CD4-positive, alpha-beta T cell treated with Interleukin-17A for 4 hours (primary cell): ENCODE measurements around the gene MCFD2.
"Not testable (repeated sequence)": the region's sequence is repeated elsewhere in the genome, so short reads cannot be mapped to it uniquely, and the experiment has no call there.

Experiments
- DNase-seq: peaks from one replicate; pipeline ENCODE4 v3.0.0-alpha.2; 2020; ENCODE audit warnings: mixed read lengths

The MCFD2 gene

DNA sequence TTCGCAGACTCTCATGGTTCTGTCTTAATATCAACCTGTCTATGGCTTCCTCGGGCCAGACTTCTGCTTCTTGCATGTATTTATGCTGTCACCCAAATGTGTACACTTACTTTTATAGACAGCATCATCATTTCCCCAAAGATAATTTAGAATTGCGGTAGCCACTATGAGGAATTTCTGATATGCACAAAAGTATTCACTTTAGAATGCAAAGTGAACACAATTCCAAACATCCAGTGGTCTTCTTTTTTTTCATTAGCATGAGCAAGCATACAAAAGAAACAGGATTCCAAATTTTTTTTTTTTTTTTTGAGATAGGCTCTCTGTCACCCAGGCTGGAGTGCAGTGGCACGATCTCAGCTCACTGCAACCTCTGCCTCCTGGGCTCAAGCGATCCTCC lies 21.0 kb upstream of the MCFD2 start:
- no peak for DNase-seq

DNA sequence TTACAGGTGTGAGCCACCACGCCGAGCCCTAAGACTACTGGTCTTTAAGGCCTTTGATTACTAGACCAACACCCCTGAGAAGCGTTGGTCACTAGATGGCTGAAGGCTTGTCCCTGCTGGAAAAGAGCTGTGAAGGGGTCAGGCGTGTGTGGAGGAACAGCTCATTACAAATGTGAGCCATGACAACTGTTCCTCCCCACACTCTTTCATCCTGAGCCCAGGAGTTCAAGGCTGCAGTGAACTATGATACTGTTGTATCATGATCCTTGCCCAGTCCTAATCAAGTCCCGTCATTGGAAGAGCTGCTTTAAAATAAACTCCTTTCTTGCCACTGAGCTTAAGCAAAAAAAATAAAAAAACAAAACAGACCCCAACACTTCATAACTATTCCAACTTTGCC lies 19.5 kb upstream of the MCFD2 start:
- DNase-seq, result no peak

DNA sequence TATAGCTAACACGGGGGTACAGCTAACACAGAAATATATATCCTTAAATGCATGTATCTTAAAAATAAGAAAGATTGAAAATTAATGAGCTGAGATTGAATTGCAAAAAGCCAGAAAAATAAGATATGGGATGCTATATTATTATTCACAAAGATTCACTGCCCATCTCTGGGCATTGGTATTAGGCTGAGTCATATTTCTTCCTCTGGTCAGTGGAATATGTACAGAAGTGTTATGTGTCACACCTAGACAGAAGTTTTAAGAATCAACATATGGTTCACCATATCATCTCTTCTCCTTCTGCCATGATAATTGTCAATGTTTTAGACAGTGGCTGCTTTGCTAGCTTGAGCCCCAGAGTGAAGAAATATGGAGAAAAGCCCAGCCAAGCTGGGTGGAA lies 14.0 kb upstream of the MCFD2 start:
- no peak for DNase-seq

DNA sequence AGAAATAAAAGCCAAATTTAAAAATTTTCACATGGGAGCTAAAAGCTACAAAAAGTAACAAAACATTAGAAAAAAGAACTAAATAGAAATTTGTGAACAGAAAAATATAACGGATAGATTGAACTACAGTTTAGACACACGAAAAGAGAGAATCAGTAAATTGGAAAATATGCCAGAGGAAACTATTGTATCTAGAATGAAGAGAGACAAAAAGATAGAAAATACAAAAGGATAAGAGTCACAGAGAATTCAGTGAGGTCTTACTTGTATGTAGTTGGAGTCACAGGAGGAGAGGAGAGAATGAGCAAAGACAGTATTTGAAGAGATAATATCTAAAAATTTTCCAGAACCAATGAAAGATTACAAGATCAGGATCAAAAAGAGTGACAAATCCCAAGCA lies 11.3 kb upstream of the MCFD2 start:
- no peak for DNase-seq

DNA sequence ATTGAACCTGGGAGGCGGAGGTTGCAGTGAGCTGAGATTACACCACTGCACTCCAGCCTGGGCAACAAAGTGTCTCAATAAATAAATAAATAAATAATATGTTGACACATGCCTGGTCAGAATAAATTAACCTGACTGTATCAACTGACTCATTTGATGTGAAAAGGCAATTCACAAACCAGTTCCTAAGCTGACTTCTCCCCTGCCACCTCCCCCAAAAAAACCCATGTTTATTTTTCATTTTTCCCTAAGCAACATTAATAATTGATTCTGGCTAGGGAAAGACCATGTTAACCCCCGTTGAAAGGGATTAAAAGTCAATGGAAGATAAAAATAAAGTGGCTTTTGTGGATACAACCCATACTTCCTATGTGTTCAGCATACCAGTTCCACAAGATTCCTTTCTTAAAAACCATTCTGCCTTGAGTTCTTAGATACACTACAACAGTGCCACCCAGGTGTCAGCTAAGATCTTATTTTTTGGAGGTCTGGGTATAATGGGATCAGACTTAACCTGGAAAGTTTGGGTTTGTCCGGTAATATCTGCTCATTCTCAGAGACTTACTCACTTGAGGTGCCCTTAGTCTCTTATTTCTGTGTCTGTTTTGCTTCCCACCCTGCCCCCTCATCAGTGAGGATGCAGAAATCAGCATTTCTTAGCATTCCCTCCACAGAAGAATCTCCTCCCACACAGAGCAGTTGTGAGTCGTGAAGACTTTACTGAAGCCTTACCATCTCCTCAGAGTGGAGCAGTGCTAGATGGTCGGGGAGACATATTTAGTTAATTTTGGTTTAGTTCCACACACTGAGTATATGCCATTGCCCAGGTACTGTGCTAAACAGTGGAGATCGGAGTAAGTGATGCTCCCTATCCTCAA lies 10.1 kb upstream of the MCFD2 start:
- no peak for DNase-seq

DNA sequence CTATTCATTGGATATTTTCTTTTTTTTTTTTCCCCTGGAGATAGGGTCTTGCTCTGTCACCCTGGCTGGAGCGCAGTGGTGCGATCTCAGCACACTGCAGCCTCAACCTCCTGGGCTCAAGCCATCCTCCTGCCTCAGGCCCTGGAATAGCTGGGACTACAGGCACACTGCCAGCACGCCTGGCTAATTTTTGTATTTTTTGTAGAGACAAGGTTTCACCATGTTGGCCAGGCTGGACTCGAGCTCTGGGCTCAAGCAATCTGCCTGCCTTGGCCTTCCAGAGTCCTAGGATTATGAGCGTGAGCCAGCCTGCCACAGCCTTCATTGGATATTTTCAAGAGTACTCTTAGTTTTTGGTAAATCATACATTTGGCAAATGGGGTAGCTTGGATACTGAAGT lies 9.0 kb upstream of the MCFD2 start:
- no peak for DNase-seq

DNA sequence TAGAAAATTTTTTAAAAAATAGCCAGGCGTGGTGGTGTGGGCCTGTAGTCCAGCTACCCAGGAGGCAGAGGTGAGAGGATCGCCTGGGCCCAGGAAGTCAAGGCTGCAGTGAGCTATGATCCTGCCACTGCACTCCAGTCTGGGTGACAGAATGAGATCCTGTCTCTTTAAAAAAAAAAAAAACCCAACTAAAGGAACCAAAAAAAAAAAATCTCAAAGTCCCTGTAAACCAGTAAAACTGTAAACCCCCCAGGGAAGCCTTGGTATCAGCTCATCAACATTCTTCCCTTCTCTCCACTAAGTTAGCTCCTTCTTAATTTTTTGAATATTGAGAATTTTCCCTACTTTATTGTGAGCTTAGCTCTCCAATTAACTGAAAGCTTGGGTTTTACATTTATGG lies 8.4 kb upstream of the MCFD2 start:
- no peak for DNase-seq

DNA sequence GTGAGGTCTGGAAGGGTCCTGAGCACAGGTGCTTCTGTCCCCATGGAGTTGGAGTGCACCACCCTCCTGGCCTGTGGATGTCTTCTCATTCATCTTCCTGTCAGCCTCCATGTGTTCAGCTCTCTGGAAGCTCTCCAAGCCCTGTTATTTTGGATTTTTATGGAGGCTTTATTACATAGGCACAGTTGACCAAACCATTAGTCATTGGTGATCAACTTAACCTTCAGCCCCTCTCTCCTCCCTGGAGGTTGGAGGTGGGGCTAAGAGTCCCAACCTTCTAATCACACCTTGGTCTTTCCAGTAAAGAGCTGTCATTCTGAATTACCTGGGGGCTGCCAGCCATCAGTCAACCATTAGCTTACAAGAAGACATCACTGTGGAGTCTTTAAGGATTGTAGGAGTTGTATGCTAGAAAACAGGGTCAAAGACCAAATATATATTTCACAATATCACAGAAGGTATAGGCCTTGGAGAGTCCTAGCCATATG lies 7.5 kb upstream of the MCFD2 start:
- DNase-seq, result no peak

DNA sequence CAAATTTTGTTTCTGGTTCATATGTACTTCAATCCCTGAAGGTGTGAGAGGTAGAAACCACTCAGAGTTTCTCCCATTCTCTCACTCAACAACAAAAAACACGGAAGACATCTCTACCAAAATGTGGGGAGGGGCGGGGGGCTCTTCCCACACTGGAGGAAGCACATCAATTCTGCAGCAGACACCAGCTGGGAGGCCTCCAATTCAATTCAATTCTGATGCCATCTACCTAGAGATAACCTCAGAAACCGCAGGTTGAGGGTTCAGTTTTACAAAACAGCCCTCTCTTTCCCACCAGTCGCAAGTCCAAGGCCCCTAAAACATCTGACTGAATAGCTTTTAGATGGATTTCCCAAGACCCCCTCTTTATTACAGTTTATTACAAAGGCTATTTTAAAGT lies 7.0 kb upstream of the MCFD2 start:
- DNase-seq, result no peak

DNA sequence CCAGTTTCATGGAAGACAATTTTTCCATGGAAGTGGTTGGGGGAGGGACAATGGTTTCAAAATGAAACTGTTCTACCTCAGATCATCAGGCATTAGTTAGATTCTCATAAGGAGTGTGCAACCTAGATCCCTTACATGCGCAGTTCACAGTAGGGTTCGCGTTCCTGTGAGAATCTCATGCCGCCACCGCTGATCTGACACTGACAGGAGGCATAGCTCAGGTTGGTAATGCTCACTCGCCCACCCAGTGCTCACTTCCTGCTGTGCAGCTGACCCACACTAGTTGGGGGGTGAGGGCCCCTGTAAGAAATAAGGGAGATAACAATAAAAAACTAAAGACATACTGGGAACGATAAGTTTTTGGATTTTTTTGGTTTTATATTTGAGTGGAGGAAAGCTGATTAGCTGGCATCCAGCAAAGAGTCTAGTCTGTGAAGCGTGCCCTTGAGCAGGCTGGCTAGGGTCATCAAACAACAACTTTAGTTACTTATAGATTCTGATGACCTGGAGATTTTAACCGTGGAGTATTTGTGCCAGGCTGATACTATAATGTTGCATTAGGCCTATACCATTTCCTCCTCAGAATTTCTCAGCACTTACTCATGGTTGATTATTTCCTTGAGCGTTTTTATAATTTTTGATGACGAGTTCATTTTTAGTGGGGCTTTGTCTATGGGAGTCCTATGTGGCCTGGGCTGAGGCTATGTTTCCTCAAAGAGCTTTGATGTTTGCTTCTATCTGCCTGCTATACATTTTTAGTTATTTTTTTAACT lies 6.3 kb upstream of the MCFD2 start:
- no peak for DNase-seq

DNA sequence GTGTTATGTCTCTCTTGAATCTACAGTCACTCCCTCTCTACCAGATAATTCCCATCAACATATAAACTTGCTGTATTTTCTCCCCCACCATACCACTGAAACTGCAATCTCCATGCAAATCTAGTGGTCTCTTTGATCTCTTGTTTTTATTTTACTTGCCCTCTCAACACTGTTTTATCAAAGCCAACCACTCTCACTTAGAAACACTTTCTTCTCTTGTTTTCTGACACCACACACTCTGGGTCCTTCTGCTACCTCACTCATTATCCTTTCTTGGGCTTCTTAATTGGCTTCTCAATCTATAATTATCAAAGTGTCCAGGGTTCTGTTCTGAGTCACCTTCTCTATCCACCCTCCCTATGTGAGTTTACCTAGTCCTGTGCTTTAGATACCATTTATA lies 2.0 kb upstream of the MCFD2 start:
- DNase-seq, result no peak

DNA sequence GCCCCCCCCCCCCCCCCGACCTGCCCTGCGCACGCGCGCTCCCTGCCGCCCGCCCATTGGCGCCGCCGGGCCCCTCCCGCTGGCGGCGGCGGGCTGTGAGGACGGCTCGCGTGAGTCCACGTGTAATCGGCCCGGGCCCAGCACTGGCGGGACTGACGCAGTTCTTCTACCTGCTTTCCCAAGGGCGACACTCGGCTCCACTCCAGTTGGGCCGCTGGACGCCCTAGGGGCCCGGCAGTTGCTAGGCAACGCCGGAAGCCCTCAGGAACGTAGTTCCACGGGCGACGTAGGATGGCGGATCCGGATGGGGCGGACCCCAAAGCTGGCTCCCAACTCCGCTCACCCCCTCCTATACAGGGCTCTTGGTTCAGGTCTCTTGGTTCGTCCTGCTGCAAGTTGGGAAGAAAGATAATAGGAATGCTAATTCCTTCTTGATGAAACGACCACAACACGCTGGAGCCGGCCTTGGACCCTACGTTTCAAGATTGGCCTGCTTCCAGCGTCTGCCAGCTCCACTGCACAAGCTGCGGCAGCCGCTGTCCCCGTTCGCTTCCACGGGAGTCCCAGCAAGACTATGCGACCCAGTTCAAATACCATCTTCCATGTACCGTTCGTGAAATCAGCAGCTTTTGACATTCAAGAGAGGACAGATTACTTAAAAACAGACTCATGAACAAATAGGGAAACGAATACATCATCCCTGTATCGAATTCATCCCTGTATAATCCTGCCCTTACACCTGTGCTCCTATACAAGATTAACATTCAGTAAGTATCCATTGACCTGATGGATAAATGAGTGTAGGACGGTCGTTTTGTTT lies 415 bp upstream of the MCFD2 start:
- peak; percentile 85 for DNase-seq

DNA sequence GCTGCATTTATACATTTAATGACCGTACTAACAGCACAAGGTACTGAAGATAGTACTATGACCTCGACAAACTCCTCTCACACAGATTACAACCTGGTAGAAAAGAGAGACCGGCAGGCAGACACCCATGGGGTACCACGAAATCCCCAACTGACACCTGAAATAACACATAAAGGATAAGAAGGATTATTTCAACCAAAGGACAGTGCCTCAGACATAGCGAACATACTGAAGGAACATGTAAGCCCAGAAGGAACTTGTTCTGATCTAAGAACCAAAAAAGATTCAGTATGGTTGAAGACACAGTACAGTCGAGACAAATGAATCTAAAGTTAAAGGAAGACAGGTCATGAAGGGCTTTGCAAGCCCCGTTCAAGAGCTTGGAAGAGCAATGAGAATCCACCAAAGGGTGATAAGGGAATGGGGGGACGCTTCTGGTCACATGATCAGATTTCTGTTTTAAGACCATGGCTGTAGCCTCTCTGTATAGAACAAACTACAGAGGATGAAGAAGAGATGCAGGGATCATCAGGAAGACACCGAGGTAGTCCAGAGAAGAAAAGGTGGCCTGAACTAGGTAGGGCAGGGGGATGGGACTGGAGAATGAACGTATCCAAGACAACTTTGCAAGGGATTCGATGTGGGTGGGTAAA lies 902 bp downstream of the MCFD2 start:
- DNase-seq, result no peak

DNA sequence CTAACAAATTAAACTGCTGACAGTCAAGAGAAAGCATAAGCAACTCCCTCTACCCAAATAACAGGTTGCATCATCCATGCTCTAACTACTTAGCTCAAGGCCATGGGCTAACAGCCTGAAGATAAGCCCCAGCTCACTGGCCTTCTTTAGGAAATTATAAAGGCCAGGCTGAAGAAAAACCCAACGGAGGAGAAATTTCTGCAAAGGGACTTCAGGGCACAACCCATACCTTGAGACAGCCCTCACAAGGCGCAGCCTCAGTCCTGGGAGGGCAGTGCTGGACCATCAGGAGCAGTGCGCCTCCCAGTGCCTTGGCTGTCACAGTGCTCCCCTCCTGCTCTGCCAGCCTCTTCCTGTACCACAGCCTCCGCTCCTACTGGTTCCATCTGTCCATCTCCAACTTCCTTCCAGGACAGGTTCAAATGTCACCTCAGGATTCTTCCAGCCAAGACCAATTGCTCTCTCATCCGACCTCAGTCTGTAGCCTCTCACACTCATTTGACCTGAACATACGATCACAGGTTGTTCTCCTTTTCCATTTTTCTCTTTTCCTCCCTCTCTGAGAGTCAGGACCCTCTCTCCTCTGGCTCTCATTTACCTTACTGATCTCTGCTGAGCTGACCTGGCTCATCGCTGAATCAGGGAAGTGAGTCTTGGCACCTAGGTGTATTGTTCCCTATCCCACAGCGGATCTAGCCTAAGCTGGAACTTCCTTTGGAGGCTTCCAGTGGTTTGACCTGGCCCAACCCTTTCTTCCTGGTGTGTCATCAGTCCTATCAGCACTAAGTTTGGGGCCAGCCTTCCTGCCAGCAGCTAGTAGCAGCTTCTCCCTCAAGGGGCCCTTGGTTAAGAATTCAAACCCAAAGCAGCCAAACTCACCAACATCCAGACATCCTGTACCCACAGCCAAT lies 1.9 kb downstream of the MCFD2 start:
- DNase-seq, result no peak

DNA sequence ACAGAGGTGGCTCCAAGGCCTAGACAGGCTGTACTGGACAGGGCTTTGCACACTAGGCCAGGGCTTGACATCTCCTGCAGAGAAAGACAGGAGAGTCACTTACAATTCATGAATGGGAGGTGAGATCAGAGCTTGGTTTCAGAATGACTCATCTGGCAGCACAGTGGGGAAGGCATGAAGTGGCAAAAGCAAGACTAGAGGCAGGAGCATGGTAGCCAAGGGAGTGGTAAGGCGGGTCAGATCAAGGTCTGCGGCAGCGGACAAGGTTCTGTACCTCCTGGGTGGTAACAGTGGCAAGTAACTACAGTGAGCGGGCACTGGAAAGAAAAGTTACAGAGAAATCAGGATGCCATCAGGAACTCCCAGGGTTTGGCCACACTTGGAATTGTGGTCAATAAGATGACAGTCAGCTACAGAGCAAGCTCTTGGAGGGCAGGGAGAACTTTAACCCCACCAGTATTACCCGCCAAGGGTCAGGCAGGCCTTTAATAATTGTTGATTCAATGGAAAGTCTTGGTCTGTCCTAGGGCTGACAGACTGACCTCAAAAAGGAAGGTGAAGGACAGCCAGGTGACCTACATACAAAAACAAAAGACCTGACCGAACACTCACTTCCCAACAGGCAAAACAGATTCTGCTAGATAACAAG lies 5.7 kb downstream of the MCFD2 start:
- DNase-seq, result no peak

DNA sequence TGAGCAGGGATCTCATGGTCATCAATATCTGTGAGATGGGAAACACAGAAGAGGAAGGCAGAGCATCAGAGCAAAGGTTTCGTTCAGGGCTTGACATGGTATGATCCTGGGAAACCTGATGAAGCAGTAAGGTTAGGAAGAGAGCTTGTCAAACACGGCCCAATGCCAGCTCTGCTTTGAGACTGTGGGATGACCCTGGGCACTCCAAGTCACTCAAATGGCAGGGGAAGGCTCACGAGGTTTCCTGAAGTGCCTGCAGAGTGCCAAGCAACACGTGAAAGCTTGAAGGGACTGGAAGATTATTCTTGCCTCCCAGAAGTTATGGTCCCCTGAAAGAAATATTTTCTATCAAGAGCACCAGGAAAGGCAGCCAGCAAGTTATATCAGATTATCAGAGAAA lies 6.5 kb downstream of the MCFD2 start:
- DNase-seq, result no peak

DNA sequence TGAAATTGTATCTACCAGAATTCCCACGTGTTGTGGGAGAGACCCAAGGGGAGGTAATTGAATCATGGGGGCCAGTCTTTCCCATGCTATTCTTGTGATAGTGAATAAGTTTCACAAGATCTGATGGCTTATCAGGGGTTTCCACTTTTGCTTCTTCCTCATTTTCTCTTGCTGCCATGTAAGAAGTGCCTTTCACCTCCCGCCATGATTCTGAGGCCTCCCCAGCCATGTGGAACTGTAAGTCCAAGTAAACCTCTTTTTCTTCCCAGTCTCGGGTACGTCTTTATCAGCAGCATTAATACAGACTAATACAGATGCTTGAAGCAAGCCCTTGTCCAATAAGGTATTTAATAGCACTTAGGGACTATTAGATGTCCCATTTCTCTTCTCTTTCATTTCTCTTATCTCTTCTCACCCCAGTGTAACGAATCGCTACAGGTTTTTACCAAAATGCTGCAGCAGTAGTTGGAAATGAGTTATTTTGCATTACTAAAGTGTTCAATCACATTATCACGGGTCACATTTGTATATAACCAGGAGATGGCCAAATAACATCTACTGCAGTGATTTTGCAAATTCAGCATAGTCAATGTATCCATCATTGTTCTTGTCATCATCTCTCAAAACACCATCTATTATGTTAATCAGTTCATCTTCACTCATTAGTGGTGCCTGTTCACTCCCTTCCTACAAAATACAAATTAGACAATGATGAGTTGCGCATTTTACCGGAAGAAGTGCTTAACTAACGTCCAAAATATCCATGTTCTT lies 10.5 kb downstream of the MCFD2 start:
- not testable (repeated sequence) for DNase-seq

DNA sequence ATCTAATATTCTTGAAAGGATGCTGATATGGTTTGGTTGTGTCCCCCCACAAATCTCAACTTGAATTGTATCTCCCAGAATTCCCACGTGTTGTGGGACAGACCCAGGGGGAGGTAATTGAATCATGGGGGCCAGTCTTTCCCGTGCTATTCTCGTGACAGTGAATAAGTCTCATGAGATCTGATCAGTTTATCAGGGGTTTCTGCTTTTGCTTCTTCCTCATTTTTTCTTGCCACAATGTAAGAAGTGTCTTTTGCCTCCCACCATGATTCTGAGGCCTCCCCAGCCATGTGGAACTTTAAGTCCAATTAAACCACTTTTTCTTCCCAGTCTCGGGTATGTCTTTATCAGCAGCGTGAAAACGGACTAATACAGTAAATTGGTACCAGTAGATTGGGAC lies 12.6 kb downstream of the MCFD2 start:
- DNase-seq, result not testable (repeated sequence)

DNA sequence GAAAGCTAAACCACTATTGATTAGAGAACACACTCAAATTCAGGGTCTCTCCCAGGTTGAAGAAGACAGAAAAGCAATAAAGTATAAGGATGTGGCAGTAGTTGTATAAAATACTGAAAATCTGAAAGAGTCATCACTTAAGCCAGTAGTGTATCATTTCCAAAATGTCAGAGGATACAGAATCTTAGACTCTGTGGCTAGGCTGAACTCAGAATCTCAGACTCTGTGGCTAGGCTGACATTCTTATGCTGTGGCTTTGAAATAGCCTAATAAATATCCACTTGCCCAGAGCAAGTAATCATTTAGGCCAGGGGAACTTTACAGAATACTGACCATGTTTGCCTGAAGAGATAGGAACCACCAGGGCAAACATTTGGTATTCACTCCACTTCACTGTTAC lies 13.1 kb downstream of the MCFD2 start:
- DNase-seq, result no peak

DNA sequence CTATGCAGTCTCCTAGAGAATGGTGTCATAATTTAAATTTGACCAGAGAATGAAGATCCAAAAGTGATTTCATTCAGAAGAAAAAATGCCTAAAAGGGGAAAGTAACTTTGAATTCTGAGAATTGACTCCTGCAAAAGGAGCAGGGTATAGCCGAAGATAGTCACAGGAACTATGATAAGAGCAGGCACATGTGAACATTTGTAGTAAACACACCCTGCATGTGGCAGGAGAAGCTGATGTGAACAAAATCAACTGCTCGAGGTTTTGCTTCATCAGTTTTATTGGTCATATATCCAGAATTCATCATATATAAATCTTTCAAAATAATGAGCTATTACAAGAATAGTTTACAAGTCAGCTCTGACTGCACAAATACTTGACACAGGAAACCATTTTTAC lies 14.0 kb downstream of the MCFD2 start:
- DNase-seq, result no peak
